ENCODE results near the gene AKAP14. TPM values are rescaled to one million over a fixed set of nuclear protein-coding genes. Genes with fewer than 3 reads are reported as not detected.

Gene AKAP14
- not detected in 5 replicates for total RNA-seq (2022; extraction: Qiagen RNA extraction; ENCODE audit: low read depth)

DNA sequence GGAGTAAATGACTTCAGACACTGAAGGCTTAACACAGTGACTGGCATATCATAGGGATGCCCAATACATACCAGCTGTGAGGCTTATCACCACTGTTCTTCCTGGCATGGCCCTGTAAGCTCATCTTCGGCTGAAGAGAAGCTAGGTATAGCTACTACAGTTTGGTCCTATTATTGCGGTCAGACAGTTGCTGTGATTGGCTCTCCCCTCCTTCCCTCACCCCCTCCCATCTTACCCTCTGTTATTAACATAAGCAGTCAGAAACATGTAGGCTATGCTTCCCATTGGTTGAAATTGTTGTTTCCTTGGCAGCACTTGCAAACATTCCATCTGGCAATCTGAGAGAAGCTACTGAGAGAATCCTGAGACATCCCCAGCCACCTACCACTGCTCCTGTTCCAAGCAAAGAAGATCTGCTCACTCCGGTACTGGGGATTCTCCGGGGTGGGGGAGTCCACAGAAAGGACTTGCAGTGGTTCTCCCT, at the start of gene AKAP14:
TSS of gene AKAP14 (plus strand) at position 51 of the 484 bp plus-strand sequence. CDS start 7,331 bp downstream, outside the sequence.

DNA sequence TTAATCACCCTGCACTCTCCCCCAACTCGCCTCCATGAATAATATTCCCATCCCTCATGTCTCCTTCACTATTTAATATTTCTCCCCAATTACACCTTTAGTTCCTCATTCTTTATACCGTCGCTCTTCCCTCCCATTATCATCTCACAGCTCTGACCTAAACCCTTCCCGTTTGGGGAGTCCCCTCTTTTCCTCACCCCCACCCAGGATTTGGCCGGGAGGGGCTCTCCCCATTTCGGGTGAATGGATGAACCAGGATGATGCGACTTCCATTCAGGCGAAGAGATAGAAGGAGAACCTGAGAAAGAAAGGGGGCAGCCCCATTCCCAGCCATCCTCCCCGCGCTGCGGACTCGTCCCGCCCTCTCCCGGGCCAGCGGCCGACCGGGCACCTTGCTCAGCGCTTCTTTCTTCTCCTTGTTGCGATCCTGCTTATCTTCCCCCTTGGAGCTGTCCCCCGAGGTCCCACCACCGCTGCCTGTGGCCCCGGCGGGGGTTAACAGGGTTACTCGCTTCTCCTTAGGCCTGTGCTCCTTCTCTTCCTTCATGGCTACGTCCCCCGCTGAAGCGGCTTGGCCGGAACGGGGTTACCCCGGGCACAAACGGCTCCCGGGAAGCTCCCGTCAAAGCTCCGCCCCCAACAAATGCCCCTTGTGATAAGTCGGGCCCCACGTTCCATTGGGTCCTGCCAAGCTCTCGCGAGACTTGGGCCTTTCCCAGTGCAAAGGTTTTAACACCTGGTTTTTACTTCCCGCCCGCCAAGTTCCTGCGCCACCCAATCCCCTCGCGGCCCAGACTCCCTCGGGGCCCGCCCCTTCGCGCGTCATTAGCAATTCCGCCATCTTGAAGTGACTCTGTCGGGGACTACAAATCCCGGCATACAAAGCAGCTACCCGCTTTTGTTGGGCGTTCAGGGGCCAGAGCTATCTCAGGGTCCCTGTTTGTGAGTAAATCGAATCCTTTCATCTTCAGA, 43.0 kb upstream of the AKAP14 start, which contains the start of gene UPF3B:
TSS of gene UPF3B (minus strand) at position 582 of the 972 bp plus-strand sequence. CDS start at position 547, 35 bp downstream.

DNA sequence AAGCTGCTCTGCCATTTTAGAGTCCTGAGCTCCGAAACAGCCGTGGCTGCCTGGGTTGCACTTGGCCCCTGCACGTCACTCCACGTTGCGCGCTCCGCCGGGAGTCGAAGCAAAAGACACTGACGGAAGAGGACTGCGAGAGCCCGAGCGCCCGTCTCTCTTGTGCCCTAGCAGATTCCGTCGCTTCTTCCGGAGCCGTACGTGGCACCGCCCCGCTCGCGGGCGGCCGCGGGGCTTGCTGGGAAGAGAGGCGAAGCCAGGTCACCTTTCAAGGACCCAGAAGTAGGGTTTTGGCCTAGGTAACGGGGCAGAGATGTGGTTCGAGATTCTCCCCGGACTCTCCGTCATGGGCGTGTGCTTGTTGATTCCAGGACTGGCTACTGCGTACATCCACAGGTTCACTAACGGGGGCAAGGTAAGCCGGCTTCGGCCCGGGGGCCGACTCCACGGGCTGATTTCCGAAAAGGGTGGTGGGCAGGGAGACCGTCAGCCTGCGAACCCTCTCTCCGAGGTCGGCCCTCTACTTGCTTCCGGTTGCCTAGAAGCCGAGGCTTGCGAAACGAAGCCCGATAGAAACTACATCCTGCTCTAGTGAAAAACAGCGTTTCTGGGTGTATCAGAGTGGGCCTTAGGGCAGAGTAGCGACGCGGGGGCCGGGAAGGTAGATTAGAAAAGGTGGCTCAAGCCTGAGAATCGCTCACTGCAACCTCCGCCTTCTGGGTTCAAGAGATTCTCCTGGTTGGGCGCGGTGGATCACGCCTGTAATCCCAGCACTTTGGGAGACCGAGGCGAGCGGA, 23.9 kb upstream of the AKAP14 start, which contains the start of the genes NDUFA1 and RNF113A:
TSS of gene NDUFA1 (plus strand) at position 234 of the 797 bp plus-strand sequence. CDS start at position 314, 80 bp downstream.
TSS of gene RNF113A (minus strand) at position 135 of the 797 bp plus-strand sequence. CDS start at position 15, 120 bp downstream.

DNA sequence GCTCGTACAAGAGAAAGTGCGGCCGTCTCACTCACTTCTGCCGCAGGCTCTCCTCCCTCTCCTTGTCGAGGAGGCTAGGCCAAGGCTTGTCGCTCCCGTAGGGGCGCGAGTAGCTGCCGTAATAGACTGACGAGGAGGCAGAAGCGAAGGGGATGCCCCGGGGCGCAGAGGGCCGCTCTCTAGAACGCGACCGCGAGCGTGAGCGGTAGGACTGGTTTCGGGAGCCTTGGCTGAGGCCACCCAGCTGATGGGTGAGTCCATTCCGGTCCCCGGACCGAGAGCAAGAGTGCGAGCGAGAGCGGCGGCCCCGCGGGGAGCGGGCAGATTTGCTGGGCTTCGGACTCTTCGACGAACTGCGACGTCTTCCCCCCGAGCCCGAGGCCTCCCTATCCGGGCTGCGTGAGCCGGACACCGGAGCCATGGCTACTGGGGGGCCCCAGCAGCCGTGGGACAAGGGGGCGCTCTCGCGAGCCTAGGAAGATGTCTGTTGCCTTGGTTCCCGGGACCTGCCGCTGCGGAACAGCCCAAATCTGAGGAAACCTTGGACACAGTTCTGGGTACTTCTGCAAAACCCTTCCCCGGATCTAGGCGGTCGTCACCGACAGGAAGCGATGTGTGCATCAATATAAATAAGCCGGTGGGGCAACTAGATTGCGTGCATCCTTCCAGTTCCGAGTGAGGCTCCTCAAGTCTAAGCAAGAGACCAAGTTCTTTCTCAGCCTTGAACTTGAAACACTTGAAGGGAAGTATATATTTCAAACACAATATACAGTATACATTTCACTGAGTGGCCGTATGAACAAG, 47.7 kb downstream of the AKAP14 start, which contains the start of gene NKAP:
TSS of gene NKAP (minus strand) at position 567 of the 804 bp plus-strand sequence. CDS start at position 421, 146 bp downstream.

Other genes starting within 250 kb of the AKAP14 start
- gene SEPTIN6, start 202.7 kb upstream of the AKAP14 start, total RNA-seq (2022; extraction: Qiagen RNA extraction; ENCODE audit: low read depth): 10.3 to 11.4 TPM (median 10.5 TPM) in 5 replicates
- 0.09 to 0.14 TPM (median 0.13 TPM) in 4 of 5 replicates, not detected in the other for gene SOWAHD, start 137.3 kb upstream of the AKAP14 start, total RNA-seq (2022; extraction: Qiagen RNA extraction; ENCODE audit: low read depth)
- 3,557 to 4,920 TPM (median 3,675 TPM) in 5 replicates for gene RPL39, start 104.3 kb upstream of the AKAP14 start, total RNA-seq (2022; extraction: Qiagen RNA extraction; ENCODE audit: low read depth)
- 19.2 to 29.1 TPM (median 21.3 TPM) in 5 replicates for gene UPF3B, start 42.9 kb upstream of the AKAP14 start, total RNA-seq (2022; extraction: Qiagen RNA extraction; ENCODE audit: low read depth)
- gene RNF113A, start 24.2 kb upstream of the AKAP14 start, total RNA-seq (2022; extraction: Qiagen RNA extraction; ENCODE audit: low read depth): 28.5 to 33.0 TPM (median 29.6 TPM) in 5 replicates
- 234 to 331 TPM (median 271 TPM) in 5 replicates for gene NDUFA1, start 24.1 kb upstream of the AKAP14 start, total RNA-seq (2022; extraction: Qiagen RNA extraction; ENCODE audit: low read depth)
- gene NKAP, start 47.9 kb downstream of the AKAP14 start, total RNA-seq (2022; extraction: Qiagen RNA extraction; ENCODE audit: low read depth): 7.3 to 8.6 TPM (median 8.4 TPM) in 5 replicates
- not detected in 5 replicates for gene RHOXF2B, start 181.8 kb downstream of the AKAP14 start, total RNA-seq (2022; extraction: Qiagen RNA extraction; ENCODE audit: low read depth)
- gene RHOXF1, start 220.0 kb downstream of the AKAP14 start, total RNA-seq (2022; extraction: Qiagen RNA extraction; ENCODE audit: low read depth): not detected in 5 replicates

All from A549 treated with CpdA at 1 μM for 4 hours (cell line).